GM12878 (cell line): ENCODE measurements around the gene MT1B. TPM values are rescaled to one million over a fixed set of nuclear protein-coding genes. Genes with fewer than 3 reads are reported as not detected.

Experiments
- ATAC-seq: fragments of 200-7000 bp; cut with Tn5 transposase; 3 replicates; pipeline ENCODE4 v1.9.1; 2020; ENCODE audit warnings: mild to moderate bottlenecking, moderate library complexity
- BruUV-seq: library from RNA; stranded (reverse); fragments of 400-500 nt; replicated peaks from 2 replicates; lab custom pipeline; 2021; lab: Mats Ljungman, UMichigan
- CTCF ChIA-PET: fragments of 300-600 bp; sonication (Branson Sonifier 250); formaldehyde crosslinking; extraction: SDS; loops from one replicate; lab custom pipeline; 2021; ENCODE audit warnings: inconsistent platforms; lab: Yijun Ruan, JAX
- POLR2A ChIA-PET: fragments of 350-600 bp; formaldehyde crosslinking; extraction: SDS; loops from one replicate; lab custom pipeline; 2021; ENCODE audit warnings: inconsistent platforms; lab: Charles Lee
- RAD21 ChIA-PET: fragments of 300-600 bp; sonication (Branson Sonifier 250); formaldehyde crosslinking; loops from one replicate; lab custom pipeline; 2023; ENCODE audit warnings: antibody characterized with exemption; ENCODE audit not compliant: unreplicated experiment; lab: Charles Lee
- SMC1A ChIA-PET: fragments of 300-600 bp; sonication (Branson Sonifier 250); formaldehyde crosslinking; loops from one replicate; lab custom pipeline; 2023; ENCODE audit not compliant: unreplicated experiment, uncharacterized antibody; lab: Charles Lee
- DNase-seq: peaks from one replicate; pipeline ENCODE4 v3.0.0-alpha.2; 2011; ENCODE audit warnings: low read depth, low spot score
- FAIRE-seq: peaks from 3 replicates; lab custom pipeline; 2011; peaks lifted over from hg19 to GRCh38; lab: Jason Lieb, UNC
- H2AFZ ChIP-seq: 2 replicates; pipeline ENCODE4 v1.6.0; 2011; ENCODE audit warnings: low read depth, low read length, control low read depth; ENCODE audit not compliant: control insufficient read depth
- H3K27ac ChIP-seq: 2 replicates; pipeline ENCODE4 v1.5.1; 2011; ENCODE audit warnings: control low read depth; ENCODE audit not compliant: control insufficient read depth, insufficient read depth
- H3K27me3 ChIP-seq, 2 experiments: replicated peaks in 1 of 2; 2 replicates each; pipeline versions ENCODE4 v1.6.0 to v1.6.1; 2011; ENCODE audit warnings: low read length in 1 of 2; ENCODE audit not compliant: control insufficient read depth in 2 of 2, insufficient read depth in 2 of 2
- H3K36me3 ChIP-seq, 2 experiments: 2 replicates each; pipeline ENCODE4 v1.5.1; 2011; ENCODE audit warnings: low read length in 1 of 2; ENCODE audit not compliant: control insufficient read depth in 2 of 2, insufficient read depth in 2 of 2
- H3K4me1 ChIP-seq: 2 replicates; pipeline ENCODE4 v1.6.1; 2011; ENCODE audit warnings: mild to moderate bottlenecking, low read length, moderate library complexity, mixed read lengths; ENCODE audit not compliant: control insufficient read depth, insufficient read depth
- H3K4me2 ChIP-seq: 2 replicates; pipeline ENCODE4 v1.6.0; 2011; ENCODE audit warnings: control low read depth; ENCODE audit not compliant: control insufficient read depth, insufficient read depth
- H3K4me3 ChIP-seq: fragments of 200-600 bp; sonication (generic); 2 replicates; pipeline ENCODE4 v1.5.1; 2016
- H3K79me2 ChIP-seq: 2 replicates; pipeline ENCODE4 v1.6.0; 2011; ENCODE audit warnings: low read length; ENCODE audit not compliant: control insufficient read depth, insufficient read depth
- H3K9ac ChIP-seq: 2 replicates; pipeline ENCODE4 v1.8.0; 2011; ENCODE audit warnings: low read length, control low read depth, mixed read lengths; ENCODE audit not compliant: control insufficient read depth, insufficient read depth
- H3K9me3 ChIP-seq: replicated peaks from 3 replicates; pipeline ENCODE4 v1.5.1; 2011; ENCODE audit warnings: mild to moderate bottlenecking, low read length; ENCODE audit not compliant: control insufficient read depth, insufficient read depth
- H4K20me1 ChIP-seq: 2 replicates; pipeline ENCODE4 v1.6.0; 2011; ENCODE audit not compliant: control insufficient read depth, insufficient read depth
- BHLHE40 ChIP-seq, 2 experiments: fragments of 450-650 bp in 1 of 2; IDR thresholded peaks; 2 replicates each; pipeline ENCODE4 v1.6.1; 2011 to 2017; ENCODE audit warnings: low read depth in 2 of 2, borderline replicate concordance in 1 of 2, improper control_type of control experiment in 1 of 2, low read length in 1 of 2, mild to moderate bottlenecking in 1 of 2
- CTCF ChIP-seq, 3 experiments: IDR thresholded peaks in 2 of 3; conservative IDR thresholded peaks in 1 of 3; 2 replicates each; pipeline ENCODE4 v1.5.1; 2011; ENCODE audit warnings: low read depth in 3 of 3, low read length in 3 of 3, mild to moderate bottlenecking in 3 of 3, control low read depth in 2 of 3, moderate library complexity in 2 of 3, inconsistent platforms in 1 of 3, mixed read lengths in 1 of 3; ENCODE audit not compliant: control insufficient read depth in 2 of 3, insufficient read depth in 1 of 3; ENCODE audit errors: extremely low read depth in 1 of 3
- PKNOX1 ChIP-seq: fragments of 450-650 bp; IDR thresholded peaks from 2 replicates; pipeline ENCODE4 v1.6.1; 2016; ENCODE audit warnings: mild to moderate bottlenecking
- POLR2A ChIP-seq: IDR thresholded peaks from 2 replicates; pipeline ENCODE4 v1.6.1; 2011; ENCODE audit warnings: low read depth, mild to moderate bottlenecking, low read length
- RAD21 ChIP-seq: IDR thresholded peaks from 2 replicates; pipeline ENCODE4 v1.6.1; 2011; ENCODE audit warnings: mild to moderate bottlenecking, low read depth, low read length, moderate library complexity; ENCODE audit not compliant: insufficient read depth
- SMC3 ChIP-seq: IDR thresholded peaks from 2 replicates; pipeline ENCODE4 v1.6.1; 2011; ENCODE audit warnings: low read length, improper control_type of control experiment, borderline replicate concordance
- WGBS: methylation state at CpG from one replicate; pipeline ENCODE4 v1.1.6; 2016; ENCODE audit warnings: low lambda C conversion rate; ENCODE audit not compliant: insufficient replicate concordance, insufficient coverage; ENCODE audit errors: missing lambda C conversion rate; 5-methylcytosine and 5-hydroxymethylcytosine counted together
- in situ Hi-C: fragments of 300-500 bp; cut with MboI; formaldehyde crosslinking; loops from 9 replicates; pipeline ENCODE4 v1.14.3; 2018; ENCODE audit warnings: mixed read lengths
- intact Hi-C: fragments of 100-400 bp; cut with micrococcal nuclease; formaldehyde crosslinking; loops from one replicate; pipeline ENCODE4 v1.14.2; 2022; ENCODE audit not compliant: unreplicated experiment
- polyA plus RNA-seq, 11 experiments: library from polyadenylated mRNA; depleted of rRNA in 4 of 11; unstranded in 6 of 11; stranded (reverse) in 5 of 11; fragments of >200 nt; fragmentation: Nextera tagmentation in 4 of 11; fragmentation: Illumina TruSeq in 1 of 11; extraction: Ambion mirVana in 4 of 11; extraction: Trizol in 1 of 11; gene quantifications; 1 replicate in 1 of 11; 2 replicates in 10 of 11; pipeline versions ENCODE4 v1.2.1 to v1.2.3, GENCODE V29; 2011 to 2016; ENCODE audit warnings: inconsistent platforms in 2 of 11, missing spikeins in 2 of 11, low read depth in 1 of 11
- total RNA-seq, 4 experiments: library from RNA; depleted of rRNA in 3 of 4; stranded (reverse); fragments of >200 nt in 3 of 4; fragmentation: Illumina TruSeq in 1 of 4; extraction: Trizol in 1 of 4; gene quantifications; 2 replicates each; pipeline versions ENCODE4 v1.2.1 to v1.2.3, GENCODE V29; 2013 to 2021

MT1B gene
- total and polyA plus RNA-seq, 10 of the 15 experiments (the other 5 are each of a cell fraction or from before 2014, with no cell fraction given), result not detected

GRCh38 chr16:56603589-56603988 lies 48.1 kb upstream of the MT1B start:
- intact Hi-C loops, result no loop called here
- FAIRE-seq, result no peak
- peaks cover 4% of the 10 kb centered on the region for H3K4me1 ChIP-seq

More at GRCh38 chr16:56603589-56603988, 48.1 kb upstream of the MT1B start:
- no peak overlapping the region for H3K4me2 ChIP-seq
- ChIA-PET POLR2A (interaction anchor here (0.5 to 1.4 kb wide), 2 partner anchors 19 to 98 kb away, joined by 3 to 6 read pairs; no protein-coding TSS in a partner anchor), CTCF (interaction anchor here (0.6 to 10.0 kb wide), 11 partner anchors 11 to 190 kb away, joined by 3 to 77 read pairs (median 4); partner anchors contain the start of gene MT1G), SMC1A (interaction anchor here (0.7 to 2.8 kb wide), 6 partner anchors 9 to 624 kb away, joined by 3 to 22 read pairs (median 4); no protein-coding TSS in a partner anchor), RAD21 (interaction anchor here (1.0 to 4.9 kb wide), 3 partner anchors 20 to 98 kb away, joined by 3 to 44 read pairs (median 3); no protein-coding TSS in a partner anchor)
- H3K9me3 ChIP-seq, result no peaks in the 10 kb centered on the region
- no peak for DNase-seq
- WGBS, result 48% methylated on average over 4 of the region's 4 CpGs
- H3K9ac ChIP-seq, result no peak overlapping the region
- TF ChIP-seq POLR2A (no peak), RAD21 (peak; percentile 42; the same call in 1 of the 2 replicates), PKNOX1 (peak; percentile 36; the same call in 1 of the 2 replicates), BHLHE40 (IDR thresholded peaks at IDR 0.05; ENCODE audit: borderline replicate concordance in 1 of 2, low read depth in 2 of 2, low read length in 1 of 2) (no peak), CTCF (IDR thresholded peaks at IDR 0.05 in 2 of 3, conservative IDR thresholded peaks at IDR 0.05 in 1 of 3; ENCODE audit: control insufficient read depth in 2 of 3, extremely low read depth in 1 of 3, insufficient read depth in 1 of 3, low read depth in 3 of 3, low read length in 3 of 3) (peak; percentile 5 to 50 (median 33); a peak in 4 of 6 replicates), SMC3 (peak; percentile 42; the same call in 1 of the 2 replicates)
- no peaks in the 10 kb centered on the region for H3K36me3 ChIP-seq
- no peaks in the 10 kb centered on the region; a peak in 2 of 4 replicates for H3K27me3 ChIP-seq
- no peak overlapping the region for H3K4me3 ChIP-seq
- H3K27ac ChIP-seq, result no peak overlapping the region
- no peaks in the 10 kb centered on the region for H3K79me2 ChIP-seq
- H2AFZ ChIP-seq, result no peak overlapping the region
- H4K20me1 ChIP-seq, result no peaks in the 10 kb centered on the region
- ATAC-seq, result no peak
- in situ Hi-C loops, result no loop called here
- BruUV-seq, result no TSS peak
